ENCODE results near the gene PNP. TPM values are rescaled to one million over a fixed set of nuclear protein-coding genes. Genes with fewer than 3 reads are reported as not detected.

PNP gene
- total RNA-seq, 1 experiment from 2014 or later = 87.5 TPM

- H2BK20ac ChIP-seq (ENCODE audit: low read depth, low read length, poor library complexity, severe bottlenecking) = no peak overlapping the region
- H3K4me2 ChIP-seq (ENCODE audit: insufficient read depth, insufficient read length, low read length) = no peak overlapping the region
- Mint-ChIP-seq H3K27me3 (ENCODE audit: low read depth) (0 out of 2 replicates have a peak, but pooled peaks cover 1% of the 10 kb centered on the region), H3K27ac (no peak overlapping the region), H3K4me1 (peaks cover 25 to 29% of the 10 kb centered on the region in 2 experiments), H3K9me3 (peaks cover 0 to 4% of the 10 kb centered on the region in 2 experiments; a peak in 2 of 5 replicates), H3K4me3 (no peak overlapping the region), H3K36me3 (ENCODE audit: insufficient read depth in 1 of 3, low read depth in 3 of 3) (peaks cover 6 to 7% (median 6%) of the 10 kb centered on the region in 3 experiments; a peak in 3 of 7 replicates)
- H2BK5ac ChIP-seq (ENCODE audit: insufficient read length, low read length) = no peak overlapping the region
- no peak overlapping the region for H3K18ac ChIP-seq (ENCODE audit: insufficient read length, low read depth, low read length)
- no peak overlapping the region for H2AFZ ChIP-seq (ENCODE audit: low read length)
- no peak overlapping the region for H3K27ac ChIP-seq (ENCODE audit: insufficient read length, low read depth, low read length)
- H3K9me3 ChIP-seq (ENCODE audit: control insufficient read depth, low read depth, low read length) = no peaks in the 10 kb centered on the region
- no peak overlapping the region for H4K5ac ChIP-seq (ENCODE audit: insufficient read length, low read depth, low read length)
- H3K4ac ChIP-seq (ENCODE audit: low read depth, low read length) = no peak overlapping the region
- H3T11ph ChIP-seq (ENCODE audit: low read length) = no peak overlapping the region
- no peak overlapping the region for H2BK15ac ChIP-seq (ENCODE audit: low read depth, low read length)
- H3K9ac ChIP-seq (ENCODE audit: extremely low read depth, insufficient read length, low read length) = no peak overlapping the region
- no peak for DNase-seq
- no peaks in the 10 kb centered on the region; the same call in 1 of the 2 replicates for H3K79me2 ChIP-seq (ENCODE audit: insufficient read depth, low read length)
- H2BK12ac ChIP-seq (ENCODE audit: insufficient read length, low read depth, low read length) = no peak overlapping the region
- H3K4me1 ChIP-seq (ENCODE audit: insufficient read depth, low read length) = no peaks in the 10 kb centered on the region
- no CpG with 5 or more reads among the region's 7 CpGs for WGBS (ENCODE audit: extremely low coverage, insufficient read length, low lambda C conversion rate)
- H3K79me1 ChIP-seq (ENCODE audit: insufficient read depth, low read depth, low read length, poor library complexity, severe bottlenecking) = no peaks in the 10 kb centered on the region
- H3K27me3 ChIP-seq (ENCODE audit: insufficient read depth, low read length) = no peaks in the 10 kb centered on the region
- H3K56ac ChIP-seq (ENCODE audit: insufficient read length, low read depth, low read length) = no peak overlapping the region
- no peak overlapping the region for H4K8ac ChIP-seq (replicated peaks; ENCODE audit: insufficient read length, low read depth, low read length)
- no peak overlapping the region for H4K91ac ChIP-seq (ENCODE audit: insufficient read length, low read depth, low read length)
- no peak overlapping the region for H2AK5ac ChIP-seq (ENCODE audit: insufficient read length, low read length)
- no peak overlapping the region for H3K14ac ChIP-seq (ENCODE audit: insufficient read depth, low read length)
- no peaks in the 10 kb centered on the region for H3K23me2 ChIP-seq (ENCODE audit: insufficient read length, low read depth, low read length, poor library complexity, severe bottlenecking)
- H4K20me1 ChIP-seq (ENCODE audit: control insufficient read depth, insufficient read depth, insufficient read length) = no peaks in the 10 kb centered on the region
- no peak for TF ChIP-seq CTCF (conservative IDR thresholded peaks at IDR 0.05)
- no peak overlapping the region for H3K23ac ChIP-seq (ENCODE audit: insufficient read length, low read depth, low read length)
- H2BK120ac ChIP-seq (ENCODE audit: low read depth, low read length, poor library complexity, severe bottlenecking) = no peak overlapping the region
These were observed 30.5 kb upstream of the PNP start for GRCh38 chr14:20438664-20439063.

Data from H9 (cell line).